Measurements from ENCODE around the gene FAM185A. TPM values are rescaled to one million over a fixed set of nuclear protein-coding genes. Genes with fewer than 3 reads are reported as not detected.

FAM185A gene
- total RNA-seq, 4 donors from 2014 or later = 11.5 to 20.7 (median 14.6) TPM

DNA sequence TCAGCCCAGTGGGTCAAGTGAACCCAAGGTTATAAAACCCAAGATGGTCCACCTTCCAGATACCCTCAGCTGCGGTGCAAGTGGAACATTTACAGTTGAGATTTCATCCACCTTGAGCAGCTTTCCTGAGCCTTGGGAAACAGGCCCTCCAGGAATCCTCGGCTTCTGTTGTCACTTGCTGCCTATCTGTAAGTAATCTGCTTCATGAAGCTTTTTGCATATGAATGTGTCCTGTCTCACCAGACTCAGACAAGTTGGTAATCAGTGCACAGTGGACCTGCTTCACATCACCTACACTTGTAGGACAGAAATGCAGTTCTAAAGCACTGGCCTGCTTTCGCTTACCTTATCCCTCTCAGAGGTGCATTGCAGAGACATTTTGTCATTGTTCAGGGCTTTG, 80.3 kb downstream of the FAM185A start:
- intact Hi-C loops (cut with DNase I; ENCODE audit: low total_unique reads) = no loop called here
- H3K4me3 ChIP-seq (ENCODE audit: low read depth, poor library complexity, severe bottlenecking) = no peak overlapping the region
- no peak for TF ChIP-seq POLR2A (IDR thresholded peaks at IDR 0.05)
- no peak for TF ChIP-seq CTCF (IDR thresholded peaks at IDR 0.05)
- WGBS, 2 donors = 80 to 88% methylated on average over 3 of the region's 3 CpGs
- DNase-seq (ENCODE audit: low spot score in 2 of 2) = no peak

DNA sequence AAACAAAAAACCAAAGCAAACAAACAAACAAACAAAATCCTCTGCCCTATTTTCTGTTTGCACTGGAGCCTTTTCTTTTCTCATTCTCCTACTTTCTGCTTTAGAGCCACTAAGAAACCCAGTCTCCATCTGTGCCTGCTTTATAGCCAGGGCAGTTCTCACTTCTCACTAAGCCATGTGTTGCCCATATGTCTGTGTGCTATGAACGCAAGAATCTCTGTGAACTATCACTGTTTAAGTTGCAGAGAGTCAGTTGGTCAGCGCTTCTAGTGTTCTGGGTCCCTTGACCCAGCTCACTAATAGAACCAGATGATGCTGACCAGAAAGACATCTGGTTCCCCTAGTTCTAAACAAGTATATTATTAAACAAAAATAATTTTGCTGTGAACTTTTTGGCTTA, 81.4 kb downstream of the FAM185A start:
- 73 to 75% methylated on average over 2 of the region's 2 CpGs for WGBS, 2 donors
- no peak overlapping the region for H3K4me3 ChIP-seq (ENCODE audit: low read depth, poor library complexity, severe bottlenecking)
- DNase-seq (ENCODE audit: low spot score in 2 of 2) = no peak
- intact Hi-C loops (cut with DNase I; ENCODE audit: low total_unique reads) = no loop called here
- TF ChIP-seq CTCF (IDR thresholded peaks at IDR 0.05) (no peak), POLR2A (IDR thresholded peaks at IDR 0.05) (no peak)

GRCh38 chr7:102832674-102833073, 83.9 kb downstream of the FAM185A start:
- 66 to 67% methylated on average over 1 of the region's 1 CpG for WGBS, 2 donors
- TF ChIP-seq POLR2A (IDR thresholded peaks at IDR 0.05) = no peak
- no peak for TF ChIP-seq CTCF (IDR thresholded peaks at IDR 0.05)
- intact Hi-C loops (cut with DNase I; ENCODE audit: low total_unique reads) = no loop called here
- no peak overlapping the region for H3K4me3 ChIP-seq (ENCODE audit: low read depth, poor library complexity, severe bottlenecking)
- DNase-seq (ENCODE audit: low spot score in 2 of 2) = no peak

DNA sequence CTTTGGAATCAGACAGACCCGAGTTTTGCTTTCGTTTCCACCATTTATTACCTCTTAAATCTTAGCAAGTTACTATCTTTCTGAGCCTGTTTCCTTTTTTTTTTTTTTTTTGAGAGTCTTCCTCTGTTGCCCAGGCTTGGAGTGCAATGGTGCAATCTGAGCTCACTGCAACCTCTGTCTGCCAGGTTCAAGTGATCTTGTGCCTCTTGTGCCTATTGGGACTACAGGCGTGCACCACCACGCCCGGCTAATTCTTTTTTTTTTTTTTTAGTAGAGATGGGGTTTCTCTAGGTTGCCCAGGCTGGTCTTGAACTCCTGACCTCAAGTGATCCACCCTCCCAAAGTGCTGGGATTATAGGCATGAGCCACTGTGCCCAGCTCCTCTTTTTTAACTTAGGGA, 84.5 kb downstream of the FAM185A start:
- DNase-seq (ENCODE audit: low spot score in 2 of 2) = no peak
- H3K4me3 ChIP-seq (ENCODE audit: low read depth, poor library complexity, severe bottlenecking) = no peak overlapping the region
- TF ChIP-seq POLR2A (IDR thresholded peaks at IDR 0.05) (no peak), CTCF (IDR thresholded peaks at IDR 0.05) (no peak)
- WGBS, 2 donors = 67 to 84% methylated on average over 5 of the region's 5 CpGs
- intact Hi-C loops (cut with DNase I; ENCODE audit: low total_unique reads) = no loop called here

DNA sequence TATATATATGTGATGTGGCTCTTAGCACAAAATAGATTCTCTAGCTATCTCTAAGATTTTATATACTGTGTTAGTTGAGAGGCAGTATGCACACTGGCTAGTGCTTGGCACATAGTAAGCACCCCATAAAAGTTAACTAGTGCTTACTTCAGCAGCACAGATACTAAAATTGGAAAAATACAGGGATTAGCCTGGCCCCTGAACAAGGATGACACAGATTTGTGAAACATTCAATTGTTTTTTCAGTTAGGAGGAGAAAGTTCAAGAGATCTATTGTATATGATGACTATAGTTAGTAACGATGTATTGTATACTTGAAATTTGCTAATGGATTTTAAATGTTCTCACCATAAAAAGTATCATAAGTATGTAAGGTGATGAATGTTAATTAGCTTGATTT, 85.7 kb downstream of the FAM185A start:
- TF ChIP-seq CTCF (IDR thresholded peaks at IDR 0.05) (no peak), POLR2A (IDR thresholded peaks at IDR 0.05) (no peak)
- WGBS, 2 donors = 80 to 88% methylated on average over 1 of the region's 1 CpG
- intact Hi-C loops (cut with DNase I; ENCODE audit: low total_unique reads) = no loop called here
- DNase-seq (ENCODE audit: low spot score in 2 of 2) = no peak
- no peak overlapping the region for H3K4me3 ChIP-seq (ENCODE audit: low read depth, poor library complexity, severe bottlenecking)

- intact Hi-C loops (cut with DNase I; ENCODE audit: low total_unique reads) = no loop called here
- no peak for DNase-seq (ENCODE audit: low spot score in 2 of 2)
- no peak overlapping the region for H3K4me3 ChIP-seq (ENCODE audit: low read depth, poor library complexity, severe bottlenecking)
- WGBS, 2 donors = 29 to 41% methylated on average over 1 of the region's 1 CpG
- no peak for TF ChIP-seq POLR2A (IDR thresholded peaks at IDR 0.05)
- TF ChIP-seq CTCF (IDR thresholded peaks at IDR 0.05) = no peak
Measured at GRCh38 chr7:102834999-102835398, 86.2 kb downstream of the FAM185A start.
